ENCODE results near the gene ARID5B.

ARID5B gene

GRCh38 chr10:61987951-61988379 lies 86.5 kb downstream of the ARID5B start:
- TF ChIP-seq CTCF (IDR thresholded peaks at IDR 0.05; ENCODE audit: borderline replicate concordance, insufficient read depth, low read depth, low read length), result no peak
- no peak overlapping the region for H3K4me3 ChIP-seq (ENCODE audit: low read depth, low read length)

GRCh38 chr10:61989995-61990760 lies 88.7 kb downstream of the ARID5B start:
- no peak overlapping the region for H3K4me3 ChIP-seq (ENCODE audit: low read depth, low read length)
- no peak for TF ChIP-seq CTCF (IDR thresholded peaks at IDR 0.05; ENCODE audit: borderline replicate concordance, insufficient read depth, low read depth, low read length)

- TF ChIP-seq CTCF (IDR thresholded peaks at IDR 0.05; ENCODE audit: borderline replicate concordance, insufficient read depth, low read depth, low read length), result no peak
- H3K4me3 ChIP-seq (ENCODE audit: low read depth, low read length), result no peak overlapping the region
Measured at GRCh38 chr10:61990761-61991135, 89.2 kb downstream of the ARID5B start.

GRCh38 chr10:61991166-61991565 lies 89.7 kb downstream of the ARID5B start:
- no peak for TF ChIP-seq CTCF (IDR thresholded peaks at IDR 0.05; ENCODE audit: borderline replicate concordance, insufficient read depth, low read depth, low read length)

GRCh38 chr10:61992059-61992460 lies 90.6 kb downstream of the ARID5B start:
- no peak for TF ChIP-seq CTCF (IDR thresholded peaks at IDR 0.05; ENCODE audit: borderline replicate concordance, insufficient read depth, low read depth, low read length)
- H3K4me3 ChIP-seq (ENCODE audit: low read depth, low read length), result no peak overlapping the region

More at GRCh38 chr10:61991166-61991565, 89.7 kb downstream of the ARID5B start:
- H3K4me3 ChIP-seq (ENCODE audit: low read depth, low read length), result no peak overlapping the region

GRCh38 chr10:61992671-61993668 lies 91.5 kb downstream of the ARID5B start:
- TF ChIP-seq CTCF (IDR thresholded peaks at IDR 0.05; ENCODE audit: borderline replicate concordance, insufficient read depth, low read depth, low read length), result no peak
- H3K4me3 ChIP-seq (ENCODE audit: low read depth, low read length), result no peak overlapping the region

All from GM12875 (cell line).